Measurements from ENCODE around the gene PVR.

- no peak for TF ChIP-seq CTCF (IDR thresholded peaks at IDR 0.05)
- TF ChIP-seq EZH2phosphoT487 (IDR thresholded peaks at IDR 0.05; ENCODE audit: borderline replicate concordance, low read depth) = no peak
These were observed 53.9 kb downstream of the PVR start for GRCh38 chr19:44697670-44698034.

All from SK-N-SH (cell line).